Activated gamma-delta T cell treated with Interleukin-2 at 50 U/mL for 16 hours (primary cell): Measurements from ENCODE around the gene RSRC1.
A peak's percentile ranks its signal among the peaks of the same experiment; 100 is the strongest.
"Not testable (repeated sequence)": the region's sequence is repeated elsewhere in the genome, so short reads cannot be mapped to it uniquely, and the experiment has no call there.

ENCODE experiments used
- DNase-seq: peaks from one replicate; pipeline ENCODE4 v3.0.0-alpha.2; 2020

RSRC1 gene

GRCh38 chr3:158483701-158484235 is 373.9 kb downstream of the RSRC1 start:
- DNase-seq: no peak

GRCh38 chr3:158486200-158486599 is 376.3 kb downstream of the RSRC1 start:
- no peak for DNase-seq

- DNase-seq: no peak
Observed at GRCh38 chr3:158488670-158489069, 378.8 kb downstream of the RSRC1 start.

- DNase-seq: no peak
Observed at GRCh38 chr3:158489181-158489580, 379.3 kb downstream of the RSRC1 start.

GRCh38 chr3:158491968-158492367 is 382.1 kb downstream of the RSRC1 start:
- DNase-seq: no peak

- DNase-seq: no peak
Observed at GRCh38 chr3:158492685-158493084, 382.8 kb downstream of the RSRC1 start.

- DNase-seq: no peak
Observed at GRCh38 chr3:158493931-158494330, 384.0 kb downstream of the RSRC1 start.

- no peak for DNase-seq
Observed at GRCh38 chr3:158494673-158495072, 384.8 kb downstream of the RSRC1 start.

GRCh38 chr3:158495398-158495902 is 385.6 kb downstream of the RSRC1 start:
- not testable (repeated sequence) for DNase-seq

- no peak for DNase-seq
Observed at GRCh38 chr3:158505117-158505516, 395.2 kb downstream of the RSRC1 start.

- DNase-seq: no peak
Observed at GRCh38 chr3:158506456-158506855, 396.6 kb downstream of the RSRC1 start.

GRCh38 chr3:158508481-158508880 is 398.6 kb downstream of the RSRC1 start:
- no peak for DNase-seq

GRCh38 chr3:158509891-158510290 is 400.0 kb downstream of the RSRC1 start:
- DNase-seq: no peak

- DNase-seq: not testable (repeated sequence)
Observed at GRCh38 chr3:158516729-158517128, 406.8 kb downstream of the RSRC1 start.

GRCh38 chr3:158519776-158520175 is 409.9 kb downstream of the RSRC1 start:
- no peak for DNase-seq

- no peak for DNase-seq
Observed at GRCh38 chr3:158520433-158520832, 410.5 kb downstream of the RSRC1 start.

- DNase-seq: no peak
Observed at GRCh38 chr3:158522221-158523136, 412.6 kb downstream of the RSRC1 start.

- DNase-seq: no peak
Observed at GRCh38 chr3:158528076-158528674, 418.3 kb downstream of the RSRC1 start.

- no peak for DNase-seq
Observed at GRCh38 chr3:158531334-158531733, 421.4 kb downstream of the RSRC1 start.

GRCh38 chr3:158532099-158532734 is 422.3 kb downstream of the RSRC1 start:
- no peak for DNase-seq

- DNase-seq: no peak
Observed at GRCh38 chr3:158535918-158536317, 426.0 kb downstream of the RSRC1 start.

GRCh38 chr3:158539414-158540014 is 429.6 kb downstream of the RSRC1 start:
- DNase-seq: peak; percentile 7

GRCh38 chr3:158540066-158540465 is 430.2 kb downstream of the RSRC1 start:
- DNase-seq: no peak
